Type B pancreatic cell (in vitro differentiated cells): Measurements from ENCODE around the gene NTRK3. TPM values are rescaled to one million over a fixed set of nuclear protein-coding genes. Genes with fewer than 3 reads are reported as not detected.

Experiments used
- DNase-seq: peaks from one replicate; pipeline ENCODE4 v3.0.0; 2021; ENCODE audit warnings: mixed read lengths; ENCODE audit not compliant: unreplicated experiment; ENCODE audit errors: extremely low spot score
- H3K27ac Mint-ChIP-seq: 2 replicates; pipeline ENCODE4 v1.8.0; 2021; ENCODE audit warnings: mild to moderate bottlenecking, mixed read lengths
- H3K27me3 Mint-ChIP-seq: 2 replicates; pipeline ENCODE4 v1.8.0; 2021; ENCODE audit warnings: mixed read lengths
- H3K36me3 Mint-ChIP-seq: 2 replicates; pipeline ENCODE4 v1.8.0; 2021; ENCODE audit warnings: mixed read lengths
- H3K4me1 Mint-ChIP-seq: one replicate; pipeline ENCODE4 v1.8.0; 2021; ENCODE audit warnings: mixed read lengths; ENCODE audit not compliant: unreplicated experiment
- H3K4me3 Mint-ChIP-seq: 2 replicates; pipeline ENCODE4 v1.8.0; 2021; ENCODE audit warnings: mild to moderate bottlenecking, mixed read lengths
- H3K9me3 Mint-ChIP-seq: 2 replicates; pipeline ENCODE4 v1.8.0; 2021; ENCODE audit warnings: mixed read lengths
- CTCF ChIP-seq: fragments of 200-600 bp; sonication (generic); conservative IDR thresholded peaks from 2 replicates; pipeline ENCODE4 v1.5.0; 2021; ENCODE audit warnings: antibody characterized with exemption, mild to moderate bottlenecking
- total RNA-seq: library from RNA; stranded (reverse); gene quantifications from 2 replicates; pipeline ENCODE4 v1.2.1, GENCODE V29; 2021; ENCODE audit warnings: low replicate concordance

NTRK3 gene
- total RNA-seq, 1 donor from 2014 or later, result 16.9 TPM

GRCh38 chr15:88225461-88225860 is 31.1 kb downstream of the NTRK3 start:
- Mint-ChIP-seq H3K4me3 (no peak overlapping the region), H3K4me1 (no peaks in the 10 kb centered on the region), H3K9me3 (peaks cover 5% of the 10 kb centered on the region), H3K27ac (no peak overlapping the region), H3K36me3 (no peaks in the 10 kb centered on the region), H3K27me3 (peaks cover 37% of the 10 kb centered on the region)
- no peak for TF ChIP-seq CTCF
- no peak for DNase-seq

GRCh38 chr15:88223084-88223483 is 33.5 kb downstream of the NTRK3 start:
- DNase-seq, result no peak
- H3K9me3 Mint-ChIP-seq, result no peaks in the 10 kb centered on the region
- peaks cover 25% of the 10 kb centered on the region for H3K27me3 Mint-ChIP-seq
- no peak overlapping the region for H3K27ac Mint-ChIP-seq
- TF ChIP-seq CTCF, result no peak
- no peak overlapping the region for H3K4me3 Mint-ChIP-seq
- H3K4me1 Mint-ChIP-seq, result no peaks in the 10 kb centered on the region
- H3K36me3 Mint-ChIP-seq, result no peaks in the 10 kb centered on the region

DNA sequence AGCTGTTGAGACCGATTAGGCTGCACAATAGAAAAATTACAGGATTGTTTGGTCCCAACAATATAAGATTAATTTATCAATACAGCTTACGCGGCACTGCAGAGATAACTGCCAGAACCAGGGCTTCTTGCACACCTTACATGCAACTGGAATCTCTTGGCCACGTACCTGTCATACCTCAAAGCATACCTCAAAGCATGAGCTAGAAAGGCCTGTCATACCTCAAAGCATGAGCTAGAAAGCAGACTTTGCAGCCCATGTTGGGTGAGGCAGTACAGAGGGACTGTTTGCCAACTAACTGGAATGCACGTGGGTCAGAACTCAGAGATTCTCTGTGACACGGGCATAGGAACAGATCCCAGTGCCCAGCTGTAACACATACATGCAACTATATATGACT is 34.7 kb downstream of the NTRK3 start:
- Mint-ChIP-seq H3K4me3 (no peak overlapping the region), H3K9me3 (no peaks in the 10 kb centered on the region), H3K36me3 (no peaks in the 10 kb centered on the region), H3K27ac (no peak overlapping the region), H3K4me1 (no peaks in the 10 kb centered on the region), H3K27me3 (peaks cover 12% of the 10 kb centered on the region)
- no peak for DNase-seq
- no peak for TF ChIP-seq CTCF

DNA sequence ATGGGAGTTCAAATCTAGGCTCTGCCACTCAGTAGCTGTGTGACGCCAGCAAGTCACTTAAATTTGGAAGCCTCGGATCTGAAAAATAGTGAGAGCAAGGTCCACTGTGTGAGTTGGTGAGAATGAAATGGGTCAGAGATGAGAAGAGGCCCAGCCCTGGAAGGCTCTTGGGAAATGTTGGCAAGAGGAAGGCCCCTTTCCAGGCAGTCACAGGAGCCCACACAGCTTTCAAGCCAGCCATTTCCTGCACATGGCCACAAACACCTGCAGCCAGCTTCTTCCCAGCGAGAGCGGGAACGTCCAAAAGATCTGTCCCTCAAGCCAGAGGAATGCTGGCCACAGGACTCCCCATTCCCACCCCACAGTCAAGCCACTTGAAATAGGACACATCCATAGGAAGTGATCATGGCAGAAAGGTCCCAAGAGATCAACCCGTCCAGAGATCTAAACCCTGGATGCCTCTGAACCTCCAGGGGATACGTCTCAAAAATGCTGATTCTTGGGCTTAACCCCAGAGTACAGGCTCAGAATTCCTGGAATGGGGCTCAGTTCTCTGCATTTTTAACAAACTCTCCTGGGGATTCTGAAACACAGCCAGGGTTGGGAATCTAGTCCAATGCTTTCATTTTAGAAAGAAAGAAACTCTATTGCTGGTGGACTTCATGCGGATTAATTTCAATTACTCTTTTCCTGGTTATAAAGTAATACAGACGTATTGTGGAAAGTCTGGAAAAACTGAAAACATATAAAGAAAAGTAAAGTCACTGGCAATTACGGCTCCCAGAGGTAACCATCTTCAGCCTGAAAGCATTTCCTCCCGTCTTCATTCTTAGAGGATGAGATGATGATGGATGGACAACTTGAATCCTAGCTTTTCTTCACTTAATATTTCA is 35.9 kb downstream of the NTRK3 start:
- no peak overlapping the region for H3K27ac Mint-ChIP-seq

GRCh38 chr15:88219623-88220022 is 36.9 kb downstream of the NTRK3 start:
- Mint-ChIP-seq H3K9me3 (no peaks in the 10 kb centered on the region), H3K36me3 (no peaks in the 10 kb centered on the region), H3K4me1 (no peaks in the 10 kb centered on the region), H3K27me3 (peaks cover 2% of the 10 kb centered on the region), H3K4me3 (no peak overlapping the region), H3K27ac (no peak overlapping the region)
- TF ChIP-seq CTCF, result no peak
- DNase-seq, result no peak

More for the DNA sequence above, 35.9 kb downstream of the NTRK3 start:
- Mint-ChIP-seq H3K9me3 (no peaks in the 10 kb centered on the region), H3K36me3 (no peaks in the 10 kb centered on the region), H3K4me3 (no peak overlapping the region), H3K4me1 (no peaks in the 10 kb centered on the region), H3K27me3 (peaks cover 12% of the 10 kb centered on the region)
- TF ChIP-seq CTCF, result no peak
- DNase-seq, result no peak
